Progenitor cell of endocrine pancreas (in vitro differentiated cells): ENCODE measurements around the gene PRKCH. TPM values are rescaled to one million over a fixed set of nuclear protein-coding genes. Genes with fewer than 3 reads are reported as not detected.

ENCODE experiments used
- DNase-seq: peaks from one replicate; pipeline ENCODE4 v3.0.0; 2021; ENCODE audit warnings: low spot score; ENCODE audit not compliant: unreplicated experiment
- H3K27ac Mint-ChIP-seq: 2 replicates; pipeline ENCODE4 v1.8.0; 2021; ENCODE audit warnings: mild to moderate bottlenecking, moderate library complexity, mixed read lengths
- H3K27me3 Mint-ChIP-seq: 2 replicates; pipeline ENCODE4 v1.8.0; 2021; ENCODE audit warnings: mixed read lengths
- H3K36me3 Mint-ChIP-seq: 2 replicates; pipeline ENCODE4 v1.8.0; 2022; ENCODE audit warnings: mixed read lengths; ENCODE audit not compliant: insufficient read depth
- H3K4me1 Mint-ChIP-seq: 2 replicates; pipeline ENCODE4 v1.8.0; 2021; ENCODE audit warnings: low read depth, mixed read lengths
- H3K4me3 Mint-ChIP-seq: 2 replicates; pipeline ENCODE4 v1.8.0; 2021; ENCODE audit warnings: low read depth, mild to moderate bottlenecking, moderate library complexity, mixed read lengths
- H3K9me3 Mint-ChIP-seq: 2 replicates; pipeline ENCODE4 v1.8.0; 2021; ENCODE audit warnings: low read depth, mixed read lengths
- CTCF ChIP-seq: fragments of 200-600 bp; sonication (generic); IDR thresholded peaks from one replicate; pipeline ENCODE4 v1.5.0; 2021; ENCODE audit warnings: antibody characterized with exemption, mild to moderate bottlenecking; ENCODE audit not compliant: unreplicated experiment
- total RNA-seq: library from RNA; stranded (reverse); gene quantifications from 2 replicates; pipeline ENCODE4 v1.2.1, GENCODE V29; 2021

The PRKCH gene
- total RNA-seq, 1 donor from 2014 or later = 4.5 TPM

- no peak for DNase-seq
- no peak overlapping the region for H3K27ac Mint-ChIP-seq
- H3K4me3 Mint-ChIP-seq = no peak overlapping the region
- no peak for TF ChIP-seq CTCF
- no peaks in the 10 kb centered on the region for H3K9me3 Mint-ChIP-seq
- H3K4me1 Mint-ChIP-seq = peaks cover 1% of the 10 kb centered on the region
- no peaks in the 10 kb centered on the region for H3K27me3 Mint-ChIP-seq
- H3K36me3 Mint-ChIP-seq = no peaks in the 10 kb centered on the region
Observed at GRCh38 chr14:61388173-61388975, 67.0 kb downstream of the PRKCH start.

- DNase-seq = no peak
- TF ChIP-seq CTCF = no peak
- Mint-ChIP-seq H3K36me3 (no peaks in the 10 kb centered on the region), H3K4me1 (peaks cover 1% of the 10 kb centered on the region), H3K4me3 (no peak overlapping the region), H3K9me3 (no peaks in the 10 kb centered on the region), H3K27me3 (no peaks in the 10 kb centered on the region), H3K27ac (no peak overlapping the region)
Observed at GRCh38 chr14:61388976-61389576, 67.7 kb downstream of the PRKCH start.

GRCh38 chr14:61391119-61391518 lies 69.7 kb downstream of the PRKCH start:
- H3K4me3 Mint-ChIP-seq = no peak overlapping the region
- TF ChIP-seq CTCF = no peak
- no peaks in the 10 kb centered on the region for H3K27me3 Mint-ChIP-seq
- peaks cover 1% of the 10 kb centered on the region for H3K4me1 Mint-ChIP-seq
- no peaks in the 10 kb centered on the region for H3K36me3 Mint-ChIP-seq
- no peak overlapping the region for H3K27ac Mint-ChIP-seq
- no peaks in the 10 kb centered on the region for H3K9me3 Mint-ChIP-seq
- DNase-seq = no peak

- peaks cover 3% of the 10 kb centered on the region for H3K27me3 Mint-ChIP-seq
- no peak for DNase-seq
- H3K36me3 Mint-ChIP-seq = no peaks in the 10 kb centered on the region
- no peak for TF ChIP-seq CTCF
- no peak overlapping the region for H3K4me3 Mint-ChIP-seq
- H3K4me1 Mint-ChIP-seq = peaks cover 3% of the 10 kb centered on the region
- H3K9me3 Mint-ChIP-seq = no peaks in the 10 kb centered on the region
- H3K27ac Mint-ChIP-seq = no peak overlapping the region
Observed at GRCh38 chr14:61392297-61392696, 70.9 kb downstream of the PRKCH start.

- no peak overlapping the region for H3K4me3 Mint-ChIP-seq
- no peak for DNase-seq
- H3K27ac Mint-ChIP-seq = no peak overlapping the region
- peaks cover 16% of the 10 kb centered on the region for H3K27me3 Mint-ChIP-seq
- peaks cover 5% of the 10 kb centered on the region for H3K4me1 Mint-ChIP-seq
- no peak for TF ChIP-seq CTCF
- H3K36me3 Mint-ChIP-seq = no peaks in the 10 kb centered on the region
- H3K9me3 Mint-ChIP-seq = no peaks in the 10 kb centered on the region
Observed at GRCh38 chr14:61394542-61394941, 73.2 kb downstream of the PRKCH start.
